Stimulated activated CD4-positive, alpha-beta T cell treated with anti-CD3 and anti-CD28 coated beads, Interleukin-15, amount 100 ng/mL, for 48 hours (primary cell): ENCODE measurements around the gene KRCC1.
A peak's percentile ranks its signal among the peaks of the same experiment; 100 is the strongest.

Experiments
- DNase-seq, 2 donors: peaks; one replicate each; pipeline ENCODE4 v3.0.0-alpha.2; 2020; ENCODE audit warnings: low read depth in 2 of 2

KRCC1 gene

DNA sequence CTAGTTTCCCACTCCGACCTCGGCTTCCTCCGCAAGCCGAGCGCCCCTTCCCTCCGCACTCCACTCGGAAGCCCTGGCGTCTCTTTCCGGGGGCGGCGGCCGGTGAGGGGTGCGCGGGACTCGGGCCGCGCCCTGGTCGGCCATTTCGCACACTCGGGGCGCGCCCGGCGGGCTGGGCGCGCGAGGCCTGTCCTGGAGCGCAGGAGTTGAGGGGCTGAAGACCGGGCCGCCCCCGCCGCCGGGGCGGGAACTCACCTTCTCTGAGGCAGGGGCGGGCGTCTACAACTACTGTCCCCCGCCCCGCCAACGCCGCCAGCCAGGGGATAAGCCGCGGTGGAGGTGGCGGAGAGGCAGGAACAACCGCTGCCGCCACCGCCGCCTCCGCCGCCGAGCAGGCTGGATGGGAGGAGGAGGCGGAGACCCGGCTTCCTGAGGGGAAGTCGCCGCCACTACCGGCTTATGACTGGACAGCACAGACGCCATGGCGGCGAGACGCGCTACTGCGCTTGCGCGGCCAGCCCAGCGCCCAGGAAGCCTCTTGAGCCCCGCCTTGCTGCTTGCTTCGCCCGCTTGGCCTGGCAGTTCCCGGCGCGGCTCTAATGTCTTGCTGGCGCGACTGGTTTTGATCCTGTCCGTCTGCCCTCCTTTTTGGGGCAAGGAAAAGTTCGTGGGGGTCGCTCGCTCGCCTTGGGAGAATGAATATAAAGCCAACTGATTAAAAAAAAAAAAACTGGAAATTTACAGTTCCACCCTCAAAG, at the start of gene KRCC1:
Gene KRCC1 (minus strand): TSS at position 413 of the 758 bp plus-strand sequence. CDS start 27,220 bp downstream, outside the sequence.
- peak; percentile 88 for DNase-seq

DNA sequence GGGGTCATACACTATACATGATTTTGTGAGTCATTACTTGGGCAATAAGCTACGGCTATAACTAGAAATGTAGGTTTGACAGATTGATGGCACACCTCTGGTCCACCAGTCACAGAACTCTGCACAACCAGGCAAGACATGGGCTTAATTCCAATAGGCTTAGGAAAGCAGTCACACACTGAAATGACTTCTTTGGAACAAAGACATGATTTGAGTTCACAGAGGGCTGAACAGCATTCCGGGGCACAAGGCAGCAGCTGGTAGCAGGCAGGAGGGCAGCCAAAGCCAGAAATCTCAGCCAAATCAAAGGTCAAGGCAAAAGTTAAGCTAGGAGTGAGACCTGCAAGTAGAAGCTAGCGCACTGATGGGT, 44.9 kb upstream of the KRCC1 start:
- DNase-seq = no peak

DNA sequence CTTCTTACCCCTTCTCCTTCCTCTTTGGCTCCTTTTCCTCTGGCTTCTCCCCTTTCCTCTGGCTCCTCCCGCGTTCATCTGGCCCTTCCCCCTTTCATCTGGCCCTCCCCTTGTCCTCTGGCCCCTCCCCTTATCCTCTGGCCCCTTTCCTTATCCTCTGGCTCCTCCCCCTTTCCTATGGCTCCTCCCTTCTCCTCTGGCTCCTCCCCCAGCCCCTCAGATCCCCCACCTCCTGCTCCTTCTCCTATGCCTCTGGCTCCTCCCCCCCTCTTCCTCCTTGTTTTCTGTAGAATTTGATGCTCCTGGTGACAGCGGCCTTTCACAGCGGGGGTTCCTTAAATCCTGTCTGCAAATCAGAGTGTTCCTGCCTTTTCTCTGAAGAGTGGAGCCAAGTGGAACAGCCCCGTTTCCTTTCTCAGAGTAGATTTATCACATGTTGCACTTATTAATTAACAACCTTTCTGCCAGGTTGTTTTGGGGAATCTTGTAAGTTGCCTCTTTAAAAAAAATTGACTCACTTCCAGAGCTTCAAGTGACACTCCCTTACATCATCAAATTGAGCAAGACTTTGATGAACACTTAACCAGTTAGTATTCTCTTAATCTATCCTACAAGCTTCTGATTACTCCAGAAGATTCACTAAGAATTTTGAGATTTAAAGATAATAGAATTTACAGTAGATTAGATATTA, 44.4 kb upstream of the KRCC1 start:
- no peak for DNase-seq

DNA sequence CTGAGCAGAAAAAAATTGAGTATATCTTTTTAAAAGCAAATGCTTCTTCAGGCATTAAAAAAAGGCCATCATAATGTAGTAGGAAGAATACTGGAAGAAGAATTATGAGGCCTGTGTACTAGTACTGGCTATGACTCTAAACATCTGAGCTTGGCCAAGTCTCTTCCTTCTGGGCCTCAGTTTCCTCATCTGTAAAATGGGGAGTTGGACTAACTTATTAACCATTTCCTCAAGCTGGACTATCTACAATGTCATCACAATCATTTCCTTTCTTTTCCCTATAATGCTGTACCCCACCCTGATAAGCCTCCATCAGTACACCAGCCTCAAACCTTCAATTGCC, 42.9 kb upstream of the KRCC1 start:
- DNase-seq = no peak

- DNase-seq = no peak
Measured at GRCh38 chr2:88097891-88098557, 42.4 kb upstream of the KRCC1 start.

DNA sequence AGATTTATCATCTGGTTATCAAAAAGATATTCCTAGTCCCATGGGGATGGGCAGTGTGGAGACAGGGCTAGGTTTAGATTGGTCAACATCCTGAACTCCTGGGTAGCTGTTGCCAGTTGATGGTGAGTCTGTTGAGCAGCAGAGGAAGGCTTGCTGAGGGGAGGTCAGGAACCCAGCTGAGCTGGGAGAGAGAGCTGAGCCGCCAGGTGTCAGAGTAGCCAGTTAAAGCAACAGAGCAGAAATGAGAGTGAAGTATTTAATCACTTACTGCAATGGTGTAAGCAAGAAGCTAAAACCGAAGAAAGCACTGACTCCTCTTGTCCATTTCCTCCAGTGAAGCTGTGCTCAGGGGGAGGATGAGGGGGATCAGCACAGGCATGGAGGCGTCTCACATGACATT, 41.6 kb upstream of the KRCC1 start:
- DNase-seq = no peak

- DNase-seq = no peak
Measured at GRCh38 chr2:88096708-88097107, 41.1 kb upstream of the KRCC1 start.

DNA sequence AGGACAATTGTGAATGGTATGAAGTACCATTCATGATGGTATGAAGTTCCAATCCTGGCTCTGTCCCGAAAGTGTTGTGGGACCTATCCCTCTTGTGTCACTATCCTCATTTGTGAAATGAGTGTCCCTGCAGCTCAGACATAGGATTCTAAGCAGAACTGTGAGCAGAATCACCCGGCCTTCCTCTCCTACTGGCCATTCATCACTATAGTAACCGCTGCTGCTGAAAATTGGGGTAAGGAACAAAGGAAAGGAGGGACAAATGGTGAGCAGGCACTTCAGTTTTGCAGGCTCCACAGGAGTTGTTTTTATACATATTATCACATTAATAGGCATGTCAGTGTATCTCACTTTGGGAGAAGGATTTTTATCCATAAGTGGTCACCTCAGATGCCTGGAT, 39.4 kb upstream of the KRCC1 start:
- DNase-seq = no peak

- DNase-seq = no peak
Measured at GRCh38 chr2:88092773-88093172, 37.2 kb upstream of the KRCC1 start.

DNA sequence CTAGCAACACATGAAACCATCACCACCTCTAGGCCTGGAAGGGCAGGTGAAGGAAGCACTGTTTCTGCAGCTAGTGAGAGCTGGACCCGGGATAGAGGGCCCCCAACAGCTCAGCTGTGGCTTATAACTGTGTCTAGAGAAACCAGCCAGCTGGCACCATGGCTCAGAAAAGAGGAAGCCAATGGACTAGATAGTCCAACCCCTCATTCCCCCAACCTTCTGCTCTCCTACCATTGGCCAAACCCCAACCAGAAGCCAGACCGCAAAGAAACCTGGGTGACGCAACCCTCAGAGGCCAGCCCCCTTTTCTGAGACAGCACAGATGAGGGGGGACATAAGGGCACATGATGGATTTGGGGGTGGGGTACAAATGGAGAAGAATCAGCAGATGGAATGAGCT, 36.4 kb upstream of the KRCC1 start:
- no peak for DNase-seq

DNA sequence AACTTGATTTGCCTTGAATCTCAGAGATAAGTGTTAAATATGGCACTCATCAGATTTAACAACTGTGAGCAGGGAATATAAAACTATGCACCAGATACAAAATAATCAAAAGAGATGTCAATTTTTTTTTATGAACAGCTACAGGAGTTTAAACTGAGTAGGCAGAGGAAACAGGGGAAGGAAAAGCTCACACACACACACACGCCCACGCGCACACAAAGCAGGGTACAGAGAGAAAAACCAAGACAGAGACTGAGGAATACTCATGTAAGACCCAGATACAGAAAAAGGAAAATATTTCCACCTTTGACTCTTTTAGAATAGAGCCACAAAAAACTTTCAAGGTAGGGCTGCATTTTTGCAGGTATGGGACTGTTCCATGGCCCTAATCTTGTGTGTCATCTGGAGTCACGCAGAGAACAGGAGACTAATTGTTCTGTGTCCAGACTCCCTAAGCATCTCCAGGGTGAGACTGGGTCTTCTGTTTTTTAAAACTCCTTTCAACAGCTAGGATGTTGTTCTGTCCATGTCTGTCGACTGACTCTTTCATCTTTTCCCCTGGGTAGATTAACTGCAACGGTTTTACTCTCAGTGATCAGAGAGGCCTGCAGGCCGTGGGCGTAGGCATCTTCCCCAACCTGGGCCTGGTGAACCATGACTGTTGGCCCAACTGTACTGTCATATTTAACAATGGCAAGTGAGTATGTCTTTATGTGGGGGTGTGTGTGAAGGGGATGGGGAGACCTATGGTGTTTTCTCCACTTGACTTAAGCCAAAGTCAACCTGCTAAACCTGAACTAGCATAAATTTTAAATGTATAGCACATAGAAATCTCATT, 35.1 kb upstream of the KRCC1 start:
- DNase-seq = peak; percentile 4 to 26

GRCh38 chr2:88088999-88089398, 33.4 kb upstream of the KRCC1 start:
- DNase-seq = no peak

DNA sequence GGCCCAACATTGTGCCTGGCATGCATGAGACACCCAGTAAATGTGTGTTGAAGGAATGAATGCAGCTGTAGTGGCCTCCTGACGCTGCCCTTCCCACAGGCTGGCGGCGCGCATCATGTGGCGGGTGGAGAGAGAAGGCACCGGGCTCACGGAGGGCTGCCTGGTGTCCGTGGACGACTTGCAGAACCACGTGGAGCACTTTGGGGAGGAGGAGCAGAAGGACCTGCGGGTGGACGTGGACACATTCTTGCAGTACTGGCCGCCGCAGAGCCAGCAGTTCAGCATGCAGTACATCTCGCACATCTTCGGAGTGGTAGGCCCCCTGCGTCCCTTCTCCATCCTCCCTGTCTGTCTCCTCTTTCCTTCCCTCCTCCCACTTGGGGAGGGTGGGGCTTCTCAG, 32.2 kb upstream of the KRCC1 start:
- no peak for DNase-seq

GRCh38 chr2:88087073-88087472, 31.5 kb upstream of the KRCC1 start:
- no peak for DNase-seq

GRCh38 chr2:88086401-88086800, 30.8 kb upstream of the KRCC1 start:
- DNase-seq = no peak

- no peak for DNase-seq
Measured at GRCh38 chr2:88085602-88086001, 30.0 kb upstream of the KRCC1 start.

GRCh38 chr2:88085099-88085498, 29.5 kb upstream of the KRCC1 start:
- no peak for DNase-seq

DNA sequence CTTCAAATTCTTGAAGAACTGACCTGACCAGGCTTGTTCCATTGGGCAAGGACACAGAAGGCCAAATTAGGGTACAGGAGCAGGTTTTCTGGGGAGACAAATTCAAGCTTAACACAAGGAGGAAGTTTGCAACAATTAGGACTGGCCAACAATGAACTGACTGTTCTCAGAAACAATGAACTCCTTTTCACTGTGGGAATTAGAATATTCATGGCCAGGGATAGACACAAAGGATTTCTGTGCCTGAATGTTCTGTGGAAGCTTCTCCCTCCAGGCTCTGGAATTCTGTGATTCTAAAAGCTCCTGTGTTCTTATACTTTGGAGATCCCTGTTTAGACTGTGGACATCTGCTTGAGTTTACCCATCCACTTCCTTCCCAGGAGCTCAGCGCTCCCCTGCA, 27.2 kb upstream of the KRCC1 start:
- no peak for DNase-seq

GRCh38 chr2:88081924-88082608, 26.5 kb upstream of the KRCC1 start:
- no peak for DNase-seq

GRCh38 chr2:88080545-88080944, 25.0 kb upstream of the KRCC1 start:
- no peak for DNase-seq

- DNase-seq = no peak
Measured at GRCh38 chr2:88078643-88079172, 23.1 kb upstream of the KRCC1 start.
